T-helper 2 cell treated with Interferon-gamma antibody and Interleukin-4, amounts not matched to agents 5 μg/mL and 100 μg/mL, for 36 hours (primary cell): ENCODE measurements around the gene CIITA.
A peak's percentile ranks its signal among the peaks of the same experiment; 100 is the strongest.

Experiments used
- DNase-seq: peaks from one replicate; pipeline ENCODE4 v3.0.0; 2021; ENCODE audit warnings: low spot score
- H3K27ac Mint-ChIP-seq: one replicate; pipeline ENCODE4 v1.8.0; 2021; ENCODE audit warnings: mild to moderate bottlenecking, mixed read lengths
- H3K27me3 Mint-ChIP-seq: one replicate; pipeline ENCODE4 v1.8.0; 2021; ENCODE audit warnings: low read depth, mixed read lengths
- H3K36me3 Mint-ChIP-seq: one replicate; pipeline ENCODE4 v1.8.0; 2021; ENCODE audit warnings: low read depth, mixed read lengths
- H3K4me1 Mint-ChIP-seq: one replicate; pipeline ENCODE4 v1.8.0; 2021; ENCODE audit warnings: low read depth, mixed read lengths
- H3K4me3 Mint-ChIP-seq: one replicate; pipeline ENCODE4 v1.8.0; 2022; ENCODE audit warnings: mild to moderate bottlenecking, moderate library complexity, mixed read lengths
- H3K9me3 Mint-ChIP-seq: one replicate; pipeline ENCODE4 v1.8.0; 2021; ENCODE audit warnings: mixed read lengths

CIITA gene

DNA sequence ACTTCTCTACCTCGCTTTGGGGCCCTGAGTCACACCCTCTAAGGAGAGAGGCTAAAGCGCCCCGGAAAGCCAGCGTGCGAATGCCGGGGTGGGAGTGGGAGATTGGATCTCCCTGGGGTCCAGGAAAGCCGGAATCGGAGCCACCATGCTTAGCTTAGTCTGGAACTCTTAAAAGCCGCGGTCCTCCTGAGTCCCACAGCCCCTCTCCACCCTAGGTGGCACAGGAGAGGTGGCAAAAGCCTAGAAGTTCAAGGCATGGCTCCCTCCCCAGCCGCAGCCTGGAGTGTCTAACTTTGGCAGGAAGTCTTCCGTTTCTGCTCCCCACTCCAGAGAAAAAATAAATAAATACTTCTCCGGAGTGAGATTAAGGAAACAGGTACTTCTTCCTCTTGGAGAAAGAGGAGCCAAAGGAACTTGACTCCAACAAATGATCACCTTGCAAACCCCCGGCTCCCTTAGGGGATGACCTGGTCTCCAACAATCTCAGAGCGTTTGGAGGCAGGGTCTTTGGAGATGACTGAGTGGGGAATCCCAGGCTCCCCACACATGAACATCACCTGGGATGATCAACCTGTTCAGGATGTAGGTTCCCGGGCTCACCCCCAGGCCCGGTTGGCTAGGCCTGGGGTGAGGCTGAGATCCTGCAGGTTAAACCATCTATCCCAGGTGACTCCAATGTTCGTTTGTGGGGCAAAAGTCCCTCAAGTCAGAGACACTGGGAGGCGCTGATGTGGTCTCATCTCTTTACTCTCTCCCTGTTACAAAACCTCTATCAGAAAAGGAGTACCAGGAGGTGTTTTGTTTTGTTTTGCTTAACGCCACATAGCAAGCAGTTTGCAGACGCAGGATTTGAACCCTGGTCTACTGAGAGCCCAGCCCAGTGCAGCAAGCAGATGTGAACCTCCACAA is 2.9 kb downstream of the CIITA start:
- DNase-seq = no peak
- H3K4me1 Mint-ChIP-seq = peaks cover 63% of the 10 kb centered on the region
- H3K36me3 Mint-ChIP-seq = peaks cover 26% of the 10 kb centered on the region
- H3K4me3 Mint-ChIP-seq = peak overlapping the region; percentile 93
- H3K9me3 Mint-ChIP-seq = no peaks in the 10 kb centered on the region
- H3K27me3 Mint-ChIP-seq = peaks cover 15% of the 10 kb centered on the region
- no peak overlapping the region for H3K27ac Mint-ChIP-seq

GRCh38 chr16:10880594-10881452 is 3.8 kb downstream of the CIITA start:
- no peak for DNase-seq
- Mint-ChIP-seq H3K27ac (peak overlapping the region; percentile 28), H3K36me3 (peaks cover 26% of the 10 kb centered on the region), H3K9me3 (no peaks in the 10 kb centered on the region), H3K27me3 (peaks cover 12% of the 10 kb centered on the region), H3K4me3 (peak overlapping the region; percentile 93), H3K4me1 (peaks cover 58% of the 10 kb centered on the region)

GRCh38 chr16:10881479-10882030 is 4.6 kb downstream of the CIITA start:
- Mint-ChIP-seq H3K36me3 (peaks cover 26% of the 10 kb centered on the region), H3K27ac (peak overlapping the region; percentile 67), H3K4me1 (peaks cover 52% of the 10 kb centered on the region), H3K27me3 (peaks cover 12% of the 10 kb centered on the region), H3K9me3 (no peaks in the 10 kb centered on the region), H3K4me3 (peak overlapping the region; percentile 93)
- no peak for DNase-seq

- Mint-ChIP-seq H3K9me3 (no peaks in the 10 kb centered on the region), H3K4me3 (no peak overlapping the region), H3K4me1 (peaks cover 44% of the 10 kb centered on the region), H3K36me3 (peaks cover 30% of the 10 kb centered on the region), H3K27me3 (peaks cover 14% of the 10 kb centered on the region), H3K27ac (no peak overlapping the region)
- DNase-seq = no peak
These were observed 6.0 kb downstream of the CIITA start for GRCh38 chr16:10883004-10883403.

GRCh38 chr16:10885246-10885645 is 8.2 kb downstream of the CIITA start:
- Mint-ChIP-seq H3K4me1 (peaks cover 31% of the 10 kb centered on the region), H3K27me3 (peaks cover 7% of the 10 kb centered on the region), H3K27ac (no peak overlapping the region), H3K9me3 (no peaks in the 10 kb centered on the region), H3K36me3 (peaks cover 28% of the 10 kb centered on the region), H3K4me3 (no peak overlapping the region)
- DNase-seq = no peak

- no peak for DNase-seq
- H3K4me3 Mint-ChIP-seq = no peak overlapping the region
- H3K27me3 Mint-ChIP-seq = peaks cover 6% of the 10 kb centered on the region
- H3K4me1 Mint-ChIP-seq = peaks cover 16% of the 10 kb centered on the region
- H3K36me3 Mint-ChIP-seq = peaks cover 19% of the 10 kb centered on the region
- H3K9me3 Mint-ChIP-seq = no peaks in the 10 kb centered on the region
- H3K27ac Mint-ChIP-seq = no peak overlapping the region
These were observed 11.4 kb downstream of the CIITA start for GRCh38 chr16:10888320-10888937.

- Mint-ChIP-seq H3K4me1 (peaks cover 13% of the 10 kb centered on the region), H3K36me3 (peaks cover 9% of the 10 kb centered on the region), H3K27ac (no peak overlapping the region), H3K4me3 (no peak overlapping the region), H3K27me3 (peaks cover 2% of the 10 kb centered on the region), H3K9me3 (no peaks in the 10 kb centered on the region)
- no peak for DNase-seq
These were observed 12.9 kb downstream of the CIITA start for GRCh38 chr16:10889855-10890254.

DNA sequence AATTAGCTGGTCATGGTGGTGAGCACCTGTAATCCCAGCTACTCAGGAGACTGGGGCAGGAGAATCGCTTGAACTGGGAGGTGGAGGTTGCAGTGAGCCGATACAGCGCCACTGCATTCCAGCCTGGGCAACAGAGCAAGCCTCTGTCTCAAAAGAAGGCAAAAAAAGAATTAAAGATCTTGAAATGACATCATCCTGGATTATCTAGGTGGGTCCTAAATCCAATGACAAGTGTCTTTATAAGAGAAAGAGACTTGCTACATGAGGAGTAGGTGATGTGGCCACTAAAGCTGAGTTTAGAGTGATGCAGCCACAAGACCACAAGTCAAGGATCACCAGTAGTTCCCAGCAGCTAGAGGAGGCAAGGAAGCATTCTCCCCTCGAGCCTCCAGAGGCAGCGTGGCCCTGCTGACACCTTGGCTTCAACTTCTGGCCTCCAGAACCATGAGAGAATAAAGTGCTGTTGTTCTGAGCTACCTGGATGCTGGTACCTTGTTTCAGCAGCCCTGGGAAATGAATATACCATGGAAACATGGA is 15.8 kb downstream of the CIITA start:
- Mint-ChIP-seq H3K4me1 (peaks cover 4% of the 10 kb centered on the region), H3K9me3 (no peaks in the 10 kb centered on the region), H3K36me3 (peaks cover 20% of the 10 kb centered on the region), H3K27ac (no peak overlapping the region), H3K4me3 (no peak overlapping the region), H3K27me3 (no peaks in the 10 kb centered on the region)
- no peak for DNase-seq

DNA sequence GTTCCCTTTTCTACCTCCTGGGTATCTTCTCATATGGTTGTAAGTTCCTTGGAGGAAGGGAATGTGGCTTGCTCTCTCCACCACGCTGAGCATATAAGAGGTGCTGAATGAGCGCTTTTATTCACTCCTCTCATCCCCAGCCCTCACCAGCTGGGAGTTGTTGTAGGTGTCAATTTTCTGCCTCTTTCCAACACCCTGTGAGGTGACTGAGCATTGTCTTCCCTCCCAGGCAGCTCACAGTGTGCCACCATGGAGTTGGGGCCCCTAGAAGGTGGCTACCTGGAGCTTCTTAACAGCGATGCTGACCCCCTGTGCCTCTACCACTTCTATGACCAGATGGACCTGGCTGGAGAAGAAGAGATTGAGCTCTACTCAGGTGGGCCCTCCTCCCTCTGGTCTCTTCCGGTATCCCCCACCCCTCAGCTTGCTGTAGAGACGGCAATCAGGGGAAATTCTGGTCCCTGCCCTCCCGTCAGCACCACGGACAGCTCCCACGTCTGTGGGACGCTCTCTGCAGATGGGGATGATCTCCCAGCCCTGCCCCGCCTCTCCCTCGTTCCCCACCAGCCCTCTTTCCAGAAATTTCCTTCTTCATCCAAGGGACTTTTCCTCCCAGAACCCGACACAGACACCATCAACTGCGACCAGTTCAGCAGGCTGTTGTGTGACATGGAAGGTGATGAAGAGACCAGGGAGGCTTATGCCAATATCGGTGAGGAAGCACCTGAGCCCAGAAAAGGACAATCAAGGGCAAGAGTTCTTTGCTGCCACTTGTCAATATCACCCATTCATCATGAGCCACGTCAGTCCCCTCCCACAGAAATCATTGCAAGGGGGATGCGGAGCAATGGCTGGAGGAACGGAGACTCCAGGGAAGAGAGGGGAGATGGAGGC is 18.3 kb downstream of the CIITA start:
- Mint-ChIP-seq H3K4me3 (no peak overlapping the region), H3K27ac (no peak overlapping the region), H3K36me3 (peaks cover 30% of the 10 kb centered on the region), H3K27me3 (no peaks in the 10 kb centered on the region), H3K9me3 (no peaks in the 10 kb centered on the region), H3K4me1 (peaks cover 4% of the 10 kb centered on the region)
- no peak for DNase-seq

DNA sequence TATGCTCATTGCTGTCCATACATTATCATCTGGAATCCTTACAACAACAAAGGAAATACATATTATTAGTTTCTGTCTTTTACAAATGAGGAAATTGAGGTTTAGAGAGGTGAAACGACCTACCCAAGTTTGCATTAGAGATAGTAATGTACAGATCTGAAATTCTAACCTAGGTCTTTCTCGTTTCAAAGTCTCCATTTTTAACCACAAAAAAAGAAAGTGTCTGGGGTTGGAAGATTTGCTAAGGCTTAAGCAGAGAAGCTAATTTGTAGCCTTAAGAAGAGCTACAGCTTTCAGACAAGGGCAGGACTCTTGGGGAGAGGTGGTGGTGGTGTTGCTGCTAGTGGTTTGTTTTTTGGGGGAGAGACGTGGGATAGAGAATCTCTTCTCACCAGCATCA is 19.2 kb downstream of the CIITA start:
- Mint-ChIP-seq H3K27me3 (no peaks in the 10 kb centered on the region), H3K27ac (no peak overlapping the region), H3K4me3 (no peak overlapping the region), H3K36me3 (peaks cover 36% of the 10 kb centered on the region), H3K9me3 (no peaks in the 10 kb centered on the region), H3K4me1 (peaks cover 4% of the 10 kb centered on the region)
- no peak for DNase-seq

- peaks cover 42% of the 10 kb centered on the region for H3K36me3 Mint-ChIP-seq
- no peak overlapping the region for H3K4me3 Mint-ChIP-seq
- DNase-seq = no peak
- no peaks in the 10 kb centered on the region for H3K27me3 Mint-ChIP-seq
- peaks cover under 1% of the 10 kb centered on the region for H3K4me1 Mint-ChIP-seq
- H3K27ac Mint-ChIP-seq = no peak overlapping the region
- no peaks in the 10 kb centered on the region for H3K9me3 Mint-ChIP-seq
These were observed 19.7 kb downstream of the CIITA start for GRCh38 chr16:10896723-10897122.

- Mint-ChIP-seq H3K36me3 (peaks cover 44% of the 10 kb centered on the region), H3K4me1 (no peaks in the 10 kb centered on the region), H3K4me3 (no peak overlapping the region), H3K27ac (no peak overlapping the region), H3K27me3 (no peaks in the 10 kb centered on the region), H3K9me3 (no peaks in the 10 kb centered on the region)
- DNase-seq = no peak
These were observed 20.1 kb downstream of the CIITA start for GRCh38 chr16:10897134-10897533.

DNA sequence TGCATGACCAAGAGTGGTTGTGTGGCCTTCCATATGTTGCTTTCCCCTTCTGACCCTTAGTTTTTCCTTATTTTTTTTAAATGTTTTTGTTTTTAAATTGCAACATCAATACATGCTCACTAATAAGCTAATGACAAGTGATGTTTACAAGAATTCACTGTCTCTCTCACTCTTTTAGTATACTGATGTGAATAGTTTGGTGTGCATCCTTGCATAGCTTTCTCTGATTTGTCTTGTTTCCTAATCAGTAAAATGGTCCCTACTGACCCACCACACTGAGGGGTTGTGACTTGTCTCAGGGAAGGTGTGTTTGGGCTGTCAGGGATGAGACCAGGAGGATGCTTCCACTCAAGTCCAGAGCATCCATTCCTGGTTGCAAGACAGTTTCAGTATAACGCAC is 26.0 kb downstream of the CIITA start:
- Mint-ChIP-seq H3K4me3 (no peak overlapping the region), H3K4me1 (no peaks in the 10 kb centered on the region), H3K9me3 (peaks cover 6% of the 10 kb centered on the region), H3K27me3 (no peaks in the 10 kb centered on the region), H3K27ac (no peak overlapping the region), H3K36me3 (peaks cover 53% of the 10 kb centered on the region)
- DNase-seq = no peak
